Karpas-422 (cell line): ENCODE data around the gene CFHR5. TPM values are rescaled to one million over a fixed set of nuclear protein-coding genes. Genes with fewer than 3 reads are reported as not detected.
"Not testable (repeated sequence)": the region's sequence is repeated elsewhere in the genome, so short reads cannot be mapped to it uniquely, and the experiment has no call there.

ENCODE experiments used
- DNase-seq: peaks from one replicate; pipeline ENCODE4 v3.0.0-alpha.2; 2015
- H2AFZ ChIP-seq: fragments of 200-600 bp; sonication (generic); 2 replicates; pipeline ENCODE4 v1.6.1; 2014; ENCODE audit warnings: antibody characterized with exemption, low read length, mixed read lengths
- H3K27ac ChIP-seq: fragments of 200-600 bp; sonication (generic); 2 replicates; pipeline ENCODE4 v1.5.1; 2014; ENCODE audit warnings: mild to moderate bottlenecking, low read length, moderate library complexity
- H3K27me3 ChIP-seq: fragments of 200-600 bp; sonication (generic); 2 replicates; pipeline ENCODE4 v1.6.1; 2014; ENCODE audit warnings: low read length, mixed read lengths
- H3K36me3 ChIP-seq: fragments of 200-600 bp; sonication (generic); 2 replicates; pipeline ENCODE4 v1.6.1; 2014; ENCODE audit warnings: low read length, mixed read lengths; ENCODE audit not compliant: insufficient read depth
- H3K4me1 ChIP-seq: fragments of 200-600 bp; sonication (generic); 2 replicates; pipeline ENCODE4 v1.6.1; 2014; ENCODE audit warnings: mild to moderate bottlenecking, low read length, mixed read lengths
- H3K4me2 ChIP-seq: fragments of 200-600 bp; sonication (generic); 2 replicates; pipeline ENCODE4 v1.6.1; 2014; ENCODE audit warnings: low read length, low read depth, mild to moderate bottlenecking; ENCODE audit not compliant: poor library complexity, severe bottlenecking
- H3K4me3 ChIP-seq: fragments of 200-600 bp; sonication (generic); 2 replicates; pipeline ENCODE4 v1.5.1; 2014; ENCODE audit warnings: mild to moderate bottlenecking, antibody characterized with exemption, low read length, mixed read lengths
- H3K79me2 ChIP-seq: fragments of 200-600 bp; sonication (generic); 2 replicates; pipeline ENCODE4 v1.6.1; 2014; ENCODE audit warnings: mild to moderate bottlenecking, low read length, mixed read lengths
- H3K9ac ChIP-seq: fragments of 200-600 bp; sonication (generic); 2 replicates; pipeline ENCODE4 v1.6.0; 2014; ENCODE audit warnings: low read length
- H3K9me2 ChIP-seq: fragments of 200-600 bp; sonication (generic), shearing (Covaris generic); replicated peaks from 2 replicates; pipeline ENCODE4 v1.6.0; 2014; ENCODE audit warnings: mild to moderate bottlenecking, low read length, moderate library complexity; ENCODE audit not compliant: insufficient read depth
- H3K9me3 ChIP-seq: fragments of 300-700, 200-600 bp; sonication (generic); 2 replicates; pipeline ENCODE4 v1.6.1; 2014; ENCODE audit warnings: low read length, mixed read lengths
- H4K20me1 ChIP-seq: fragments of 200-600 bp; sonication (generic); 2 replicates; pipeline ENCODE4 v1.6.1; 2014; ENCODE audit warnings: mild to moderate bottlenecking, antibody characterized with exemption, low read length, low read depth; ENCODE audit not compliant: insufficient read depth
- total RNA-seq: library from RNA; depleted of rRNA; stranded (reverse); fragments of >200 nt; shearing (Covaris generic); gene quantifications from 2 replicates; pipeline ENCODE4 v1.2.3, GENCODE V29; 2014; ENCODE audit warnings: low replicate concordance

The CFHR5 gene
- total RNA-seq, 1 experiment from 2014 or later, result not detected

- no peak overlapping the region for H2AFZ ChIP-seq
- no peak overlapping the region for H3K4me3 ChIP-seq
- no peaks in the 10 kb centered on the region for H4K20me1 ChIP-seq
- no peak for DNase-seq
- no peaks in the 10 kb centered on the region for H3K4me1 ChIP-seq
- H3K4me2 ChIP-seq, result no peak overlapping the region
- no peaks in the 10 kb centered on the region for H3K9me2 ChIP-seq
- no peaks in the 10 kb centered on the region for H3K27me3 ChIP-seq
- H3K9ac ChIP-seq, result no peak overlapping the region
- H3K36me3 ChIP-seq, result no peaks in the 10 kb centered on the region
- H3K79me2 ChIP-seq, result no peaks in the 10 kb centered on the region
- no peaks in the 10 kb centered on the region for H3K9me3 ChIP-seq
- H3K27ac ChIP-seq, result no peak overlapping the region
These were observed 47.1 kb downstream of the CFHR5 start for GRCh38 chr1:197024460-197024859.

- Histone ChIP-seq H3K4me3 (no peak overlapping the region), H3K4me1 (no peaks in the 10 kb centered on the region), H3K27ac (no peak overlapping the region), H2AFZ (no peak overlapping the region), H3K79me2 (no peaks in the 10 kb centered on the region), H3K36me3 (no peaks in the 10 kb centered on the region), H3K27me3 (no peaks in the 10 kb centered on the region), H4K20me1 (no peaks in the 10 kb centered on the region), H3K4me2 (no peak overlapping the region), H3K9me2 (no peaks in the 10 kb centered on the region), H3K9me3 (no peaks in the 10 kb centered on the region), H3K9ac (no peak overlapping the region)
- DNase-seq, result no peak
These were observed 50.0 kb downstream of the CFHR5 start for GRCh38 chr1:197027359-197027758.

- H3K27me3 ChIP-seq, result peaks cover 2% of the 10 kb centered on the region; the same call in 1 of the 2 replicates
- no peaks in the 10 kb centered on the region for H3K9me3 ChIP-seq
- no peak overlapping the region for H2AFZ ChIP-seq
- no peaks in the 10 kb centered on the region for H3K36me3 ChIP-seq
- H3K9ac ChIP-seq, result no peak overlapping the region
- no peak overlapping the region for H3K4me2 ChIP-seq
- DNase-seq, result no peak
- no peaks in the 10 kb centered on the region for H3K9me2 ChIP-seq
- no peak overlapping the region for H3K4me3 ChIP-seq
- no peaks in the 10 kb centered on the region for H4K20me1 ChIP-seq
- H3K4me1 ChIP-seq, result no peaks in the 10 kb centered on the region
- no peaks in the 10 kb centered on the region for H3K79me2 ChIP-seq
- no peak overlapping the region for H3K27ac ChIP-seq
These were observed 52.4 kb downstream of the CFHR5 start for GRCh38 chr1:197029749-197030148.

- not testable (repeated sequence) for H3K79me2 ChIP-seq, H3K4me3 ChIP-seq, H3K27ac ChIP-seq, DNase-seq, H3K4me2 ChIP-seq, H3K9me2 ChIP-seq, H3K9ac ChIP-seq, H4K20me1 ChIP-seq, H3K9me3 ChIP-seq, H2AFZ ChIP-seq, H3K27me3 ChIP-seq, H3K4me1 ChIP-seq, H3K36me3 ChIP-seq
These were observed 57.4 kb downstream of the CFHR5 start for GRCh38 chr1:197034631-197035339.

GRCh38 chr1:197036861-197037260, 59.5 kb downstream of the CFHR5 start:
- H2AFZ ChIP-seq, result no peak overlapping the region
- no peak overlapping the region for H3K9ac ChIP-seq
- no peak overlapping the region for H3K27ac ChIP-seq
- peaks cover 2% of the 10 kb centered on the region; the same call in 1 of the 2 replicates for H3K27me3 ChIP-seq
- no peaks in the 10 kb centered on the region for H3K79me2 ChIP-seq
- no peaks in the 10 kb centered on the region for H3K9me2 ChIP-seq
- H3K4me2 ChIP-seq, result no peak overlapping the region
- H3K4me3 ChIP-seq, result no peak overlapping the region
- no peaks in the 10 kb centered on the region for H3K9me3 ChIP-seq
- H3K36me3 ChIP-seq, result no peaks in the 10 kb centered on the region
- no peaks in the 10 kb centered on the region for H3K4me1 ChIP-seq
- no peak for DNase-seq
- H4K20me1 ChIP-seq, result no peaks in the 10 kb centered on the region

- H3K4me3 ChIP-seq, result no peak overlapping the region
- H3K4me1 ChIP-seq, result no peaks in the 10 kb centered on the region
- H3K27me3 ChIP-seq, result no peaks in the 10 kb centered on the region
- H2AFZ ChIP-seq, result no peak overlapping the region
- H3K27ac ChIP-seq, result no peak overlapping the region
- H3K9me3 ChIP-seq, result no peaks in the 10 kb centered on the region
- H3K79me2 ChIP-seq, result no peaks in the 10 kb centered on the region
- DNase-seq, result no peak
- no peak overlapping the region for H3K9ac ChIP-seq
- H4K20me1 ChIP-seq, result no peaks in the 10 kb centered on the region
- H3K36me3 ChIP-seq, result no peaks in the 10 kb centered on the region
- peak overlapping the region; percentile 17 for H3K4me2 ChIP-seq
- no peaks in the 10 kb centered on the region for H3K9me2 ChIP-seq
These were observed 64.4 kb downstream of the CFHR5 start for GRCh38 chr1:197041486-197042353.

- no peak overlapping the region for H2AFZ ChIP-seq
- no peaks in the 10 kb centered on the region for H3K36me3 ChIP-seq
- H4K20me1 ChIP-seq, result no peaks in the 10 kb centered on the region
- H3K27me3 ChIP-seq, result no peaks in the 10 kb centered on the region
- H3K4me3 ChIP-seq, result no peak overlapping the region
- H3K4me1 ChIP-seq, result no peaks in the 10 kb centered on the region
- no peaks in the 10 kb centered on the region for H3K79me2 ChIP-seq
- no peak overlapping the region for H3K9ac ChIP-seq
- DNase-seq, result no peak
- no peaks in the 10 kb centered on the region for H3K9me3 ChIP-seq
- no peaks in the 10 kb centered on the region for H3K9me2 ChIP-seq
- no peak overlapping the region for H3K27ac ChIP-seq
- H3K4me2 ChIP-seq, result no peak overlapping the region
These were observed 65.5 kb downstream of the CFHR5 start for GRCh38 chr1:197042676-197043341.

- no peaks in the 10 kb centered on the region for H3K9me2 ChIP-seq
- H4K20me1 ChIP-seq, result no peaks in the 10 kb centered on the region
- no peak overlapping the region for H3K9ac ChIP-seq
- H3K4me3 ChIP-seq, result no peak overlapping the region
- H3K79me2 ChIP-seq, result no peaks in the 10 kb centered on the region
- no peaks in the 10 kb centered on the region for H3K4me1 ChIP-seq
- H2AFZ ChIP-seq, result no peak overlapping the region
- no peak overlapping the region for H3K4me2 ChIP-seq
- no peak for DNase-seq
- no peak overlapping the region for H3K27ac ChIP-seq
- no peaks in the 10 kb centered on the region for H3K9me3 ChIP-seq
- no peaks in the 10 kb centered on the region for H3K36me3 ChIP-seq
- H3K27me3 ChIP-seq, result no peaks in the 10 kb centered on the region
These were observed 71.7 kb downstream of the CFHR5 start for GRCh38 chr1:197049100-197049499.
